ENCODE data around the gene SERPINA4.

The SERPINA4 gene

GRCh38 chr14:94584591-94585280 is 23.5 kb downstream of the SERPINA4 start:
- Histone ChIP-seq H3K4me3 (ENCODE audit: low read length) (no peak overlapping the region), H3K9me3 (ENCODE audit: insufficient read depth, low read depth, low read length) (peaks cover 8% of the 10 kb centered on the region; the same call in 1 of the 2 replicates), H3K36me3 (ENCODE audit: insufficient read depth, low read depth, low read length) (no peaks in the 10 kb centered on the region), H3K4me1 (ENCODE audit: insufficient read depth, low read length) (peaks cover 5% of the 10 kb centered on the region; the same call in 1 of the 2 replicates), H3K27me3 (ENCODE audit: insufficient read depth, low read length) (peaks cover 9% of the 10 kb centered on the region; the same call in 1 of the 2 replicates), H3K27ac (ENCODE audit: low read length) (no peak overlapping the region), H3K9ac (ENCODE audit: low read depth, low read length) (no peak overlapping the region)

GRCh38 chr14:94586635-94587034 is 25.4 kb downstream of the SERPINA4 start:
- H3K27ac ChIP-seq (ENCODE audit: low read length), result no peak overlapping the region
- H3K36me3 ChIP-seq (ENCODE audit: insufficient read depth, low read depth, low read length), result no peaks in the 10 kb centered on the region
- no peak overlapping the region for H3K9ac ChIP-seq (ENCODE audit: low read depth, low read length)

GRCh38 chr14:94588311-94588710 is 27.1 kb downstream of the SERPINA4 start:
- H3K9ac ChIP-seq (ENCODE audit: low read depth, low read length), result no peak overlapping the region
- H3K4me3 ChIP-seq (ENCODE audit: low read length), result no peak overlapping the region
- no peaks in the 10 kb centered on the region for H3K4me1 ChIP-seq (ENCODE audit: insufficient read depth, low read length)
- no peaks in the 10 kb centered on the region for H3K36me3 ChIP-seq (ENCODE audit: insufficient read depth, low read depth, low read length)
- H3K27ac ChIP-seq (ENCODE audit: low read length), result no peak overlapping the region
- no peaks in the 10 kb centered on the region for H3K27me3 ChIP-seq (ENCODE audit: insufficient read depth, low read length)
- 0 out of 2 replicates have a peak, but pooled peaks cover 7% of the 10 kb centered on the region for H3K9me3 ChIP-seq (ENCODE audit: insufficient read depth, low read depth, low read length)

More at GRCh38 chr14:94586635-94587034, 25.4 kb downstream of the SERPINA4 start:
- Histone ChIP-seq H3K4me3 (ENCODE audit: low read length) (no peak overlapping the region), H3K4me1 (ENCODE audit: insufficient read depth, low read length) (no peaks in the 10 kb centered on the region; the same call in 1 of the 2 replicates), H3K27me3 (ENCODE audit: insufficient read depth, low read length) (no peaks in the 10 kb centered on the region), H3K9me3 (ENCODE audit: insufficient read depth, low read depth, low read length) (0 out of 2 replicates have a peak, but pooled peaks cover 8% of the 10 kb centered on the region)

GRCh38 chr14:94591073-94591472 is 29.8 kb downstream of the SERPINA4 start:
- H3K9ac ChIP-seq (ENCODE audit: low read depth, low read length), result no peak overlapping the region
- H3K4me1 ChIP-seq (ENCODE audit: insufficient read depth, low read length), result no peaks in the 10 kb centered on the region
- no peaks in the 10 kb centered on the region for H3K36me3 ChIP-seq (ENCODE audit: insufficient read depth, low read depth, low read length)
- H3K4me3 ChIP-seq (ENCODE audit: low read length), result no peak overlapping the region
- no peaks in the 10 kb centered on the region for H3K27me3 ChIP-seq (ENCODE audit: insufficient read depth, low read length)
- no peaks in the 10 kb centered on the region for H3K9me3 ChIP-seq (ENCODE audit: insufficient read depth, low read depth, low read length)
- H3K27ac ChIP-seq (ENCODE audit: low read length), result no peak overlapping the region

GRCh38 chr14:94591871-94592270 is 30.6 kb downstream of the SERPINA4 start:
- no peak overlapping the region for H3K4me3 ChIP-seq (ENCODE audit: low read length)
- no peaks in the 10 kb centered on the region for H3K4me1 ChIP-seq (ENCODE audit: insufficient read depth, low read length)
- no peak overlapping the region for H3K27ac ChIP-seq (ENCODE audit: low read length)
- no peaks in the 10 kb centered on the region for H3K36me3 ChIP-seq (ENCODE audit: insufficient read depth, low read depth, low read length)
- no peaks in the 10 kb centered on the region for H3K27me3 ChIP-seq (ENCODE audit: insufficient read depth, low read length)
- no peaks in the 10 kb centered on the region for H3K9me3 ChIP-seq (ENCODE audit: insufficient read depth, low read depth, low read length)
- H3K9ac ChIP-seq (ENCODE audit: low read depth, low read length), result no peak overlapping the region

GRCh38 chr14:94592457-94592856 is 31.2 kb downstream of the SERPINA4 start:
- Histone ChIP-seq H3K27me3 (ENCODE audit: insufficient read depth, low read length) (no peaks in the 10 kb centered on the region), H3K36me3 (ENCODE audit: insufficient read depth, low read depth, low read length) (no peaks in the 10 kb centered on the region), H3K27ac (ENCODE audit: low read length) (no peak overlapping the region), H3K4me3 (ENCODE audit: low read length) (no peak overlapping the region), H3K9ac (ENCODE audit: low read depth, low read length) (no peak overlapping the region), H3K9me3 (ENCODE audit: insufficient read depth, low read depth, low read length) (no peaks in the 10 kb centered on the region), H3K4me1 (ENCODE audit: insufficient read depth, low read length) (no peaks in the 10 kb centered on the region)

- H3K9ac ChIP-seq (ENCODE audit: low read depth, low read length), result no peak overlapping the region
- H3K9me3 ChIP-seq (ENCODE audit: insufficient read depth, low read depth, low read length), result no peaks in the 10 kb centered on the region
- no peaks in the 10 kb centered on the region for H3K36me3 ChIP-seq (ENCODE audit: insufficient read depth, low read depth, low read length)
- H3K27ac ChIP-seq (ENCODE audit: low read length), result no peak overlapping the region
- H3K27me3 ChIP-seq (ENCODE audit: insufficient read depth, low read length), result no peaks in the 10 kb centered on the region
- no peaks in the 10 kb centered on the region for H3K4me1 ChIP-seq (ENCODE audit: insufficient read depth, low read length)
- no peak overlapping the region for H3K4me3 ChIP-seq (ENCODE audit: low read length)
These were observed 32.1 kb downstream of the SERPINA4 start for GRCh38 chr14:94593376-94593748.

- Histone ChIP-seq H3K27me3 (ENCODE audit: insufficient read depth, low read length) (no peaks in the 10 kb centered on the region), H3K9me3 (ENCODE audit: insufficient read depth, low read depth, low read length) (no peaks in the 10 kb centered on the region), H3K9ac (ENCODE audit: low read depth, low read length) (no peak overlapping the region), H3K4me1 (ENCODE audit: insufficient read depth, low read length) (peaks cover 2% of the 10 kb centered on the region; the same call in 1 of the 2 replicates), H3K27ac (ENCODE audit: low read length) (no peak overlapping the region), H3K4me3 (ENCODE audit: low read length) (no peak overlapping the region), H3K36me3 (ENCODE audit: insufficient read depth, low read depth, low read length) (no peaks in the 10 kb centered on the region)
These were observed 32.6 kb downstream of the SERPINA4 start for GRCh38 chr14:94593749-94594431.

GRCh38 chr14:94594441-94594840 is 33.2 kb downstream of the SERPINA4 start:
- H3K27me3 ChIP-seq (ENCODE audit: insufficient read depth, low read length), result no peaks in the 10 kb centered on the region
- H3K27ac ChIP-seq (ENCODE audit: low read length), result no peak overlapping the region
- H3K4me1 ChIP-seq (ENCODE audit: insufficient read depth, low read length), result peaks cover 5% of the 10 kb centered on the region; the same call in 1 of the 2 replicates
- no peaks in the 10 kb centered on the region for H3K9me3 ChIP-seq (ENCODE audit: insufficient read depth, low read depth, low read length)
- H3K4me3 ChIP-seq (ENCODE audit: low read length), result no peak overlapping the region
- no peak overlapping the region for H3K9ac ChIP-seq (ENCODE audit: low read depth, low read length)
- no peaks in the 10 kb centered on the region for H3K36me3 ChIP-seq (ENCODE audit: insufficient read depth, low read depth, low read length)

- no peak overlapping the region for H3K27ac ChIP-seq (ENCODE audit: low read length)
- no peaks in the 10 kb centered on the region for H3K27me3 ChIP-seq (ENCODE audit: insufficient read depth, low read length)
- no peaks in the 10 kb centered on the region for H3K9me3 ChIP-seq (ENCODE audit: insufficient read depth, low read depth, low read length)
- H3K4me1 ChIP-seq (ENCODE audit: insufficient read depth, low read length), result peaks cover 5% of the 10 kb centered on the region; the same call in 1 of the 2 replicates
- H3K36me3 ChIP-seq (ENCODE audit: insufficient read depth, low read depth, low read length), result no peaks in the 10 kb centered on the region
- no peak overlapping the region for H3K9ac ChIP-seq (ENCODE audit: low read depth, low read length)
- no peak overlapping the region for H3K4me3 ChIP-seq (ENCODE audit: low read length)
These were observed 34.7 kb downstream of the SERPINA4 start for GRCh38 chr14:94595912-94596311.

GRCh38 chr14:94596361-94596760 is 35.1 kb downstream of the SERPINA4 start:
- H3K27me3 ChIP-seq (ENCODE audit: insufficient read depth, low read length), result no peaks in the 10 kb centered on the region
- H3K9me3 ChIP-seq (ENCODE audit: insufficient read depth, low read depth, low read length), result no peaks in the 10 kb centered on the region
- H3K4me1 ChIP-seq (ENCODE audit: insufficient read depth, low read length), result peaks cover 5% of the 10 kb centered on the region; the same call in 1 of the 2 replicates
- no peak overlapping the region for H3K27ac ChIP-seq (ENCODE audit: low read length)
- no peak overlapping the region for H3K9ac ChIP-seq (ENCODE audit: low read depth, low read length)
- H3K36me3 ChIP-seq (ENCODE audit: insufficient read depth, low read depth, low read length), result no peaks in the 10 kb centered on the region
- no peak overlapping the region for H3K4me3 ChIP-seq (ENCODE audit: low read length)

GRCh38 chr14:94597788-94598187 is 36.5 kb downstream of the SERPINA4 start:
- Histone ChIP-seq H3K27ac (ENCODE audit: low read length) (no peak overlapping the region), H3K4me3 (ENCODE audit: low read length) (no peak overlapping the region), H3K36me3 (ENCODE audit: insufficient read depth, low read depth, low read length) (no peaks in the 10 kb centered on the region), H3K4me1 (ENCODE audit: insufficient read depth, low read length) (peaks cover 5% of the 10 kb centered on the region; the same call in 1 of the 2 replicates), H3K9me3 (ENCODE audit: insufficient read depth, low read depth, low read length) (no peaks in the 10 kb centered on the region), H3K27me3 (ENCODE audit: insufficient read depth, low read length) (no peaks in the 10 kb centered on the region), H3K9ac (ENCODE audit: low read depth, low read length) (no peak overlapping the region)
